Loucy (cell line): ENCODE measurements around the gene TCN2.

ENCODE experiments used
- CTCF ChIP-seq: fragments of 200-600 bp; sonication (generic); conservative IDR thresholded peaks from 2 replicates; pipeline ENCODE4 v1.5.1; 2014; ENCODE audit warnings: mild to moderate bottlenecking, antibody characterized with exemption, low read length
- EZH2phosphoT487 ChIP-seq: fragments of 200-600 bp; IDR thresholded peaks from 2 replicates; pipeline ENCODE4 v1.6.1; 2018; ENCODE audit warnings: antibody characterized with exemption, mild to moderate bottlenecking, moderate library complexity, borderline replicate concordance

GRCh38 chr22:30640361-30640760, 33.4 kb downstream of the TCN2 start:
- TF ChIP-seq CTCF (no peak), EZH2phosphoT487 (no peak)
